Lung (tissue), 12 donors: ENCODE measurements around the gene LGR6. TPM values are rescaled to one million over a fixed set of nuclear protein-coding genes. Genes with fewer than 3 reads are reported as not detected.

ENCODE experiments used
- ATAC-seq: fragments of 200-7000 bp; cut with Tn5 transposase; one replicate; pipeline ENCODE4 v1.9.1; 2020; ENCODE audit warnings: moderate number of reproducible peaks; ENCODE audit not compliant: insufficient read depth, low FRiP score
- DNase-seq, 3 donors: peaks; one replicate each; pipeline ENCODE4 v3.0.0-alpha.2; 2013 to 2017
- H3K27ac ChIP-seq, 2 donors: one replicate each; pipeline ENCODE4 v1.5.1; 2013; ENCODE audit warnings: mild to moderate bottlenecking in 2 of 2, moderate library complexity in 2 of 2, control low read depth in 1 of 2, inconsistent platforms in 1 of 2, low read depth in 1 of 2, low read length in 1 of 2
- H3K27me3 ChIP-seq, 3 donors: one replicate each; pipeline ENCODE4 v1.5.1; 2013; ENCODE audit warnings: low read length in 2 of 3; ENCODE audit not compliant: control insufficient read depth in 3 of 3, insufficient read depth in 3 of 3
- H3K36me3 ChIP-seq, 4 donors: one replicate each; pipeline ENCODE4 v1.5.1; 2013; ENCODE audit warnings: low read length in 4 of 4, mild to moderate bottlenecking in 1 of 4, moderate library complexity in 1 of 4; ENCODE audit not compliant: control insufficient read depth in 4 of 4, insufficient read depth in 4 of 4
- H3K4me1 ChIP-seq, 5 donors: one replicate each; pipeline ENCODE4 v1.5.1; 2013; ENCODE audit warnings: low read length in 5 of 5, mild to moderate bottlenecking in 2 of 5, moderate library complexity in 1 of 5; ENCODE audit not compliant: control insufficient read depth in 5 of 5, insufficient read depth in 5 of 5
- H3K4me3 ChIP-seq: one replicate; pipeline ENCODE4 v1.5.1; 2013; ENCODE audit warnings: mild to moderate bottlenecking, control low read depth, moderate library complexity
- H3K9ac ChIP-seq, 2 donors: one replicate each; pipeline ENCODE4 v1.5.1; 2013; ENCODE audit warnings: low read length in 2 of 2, control low read depth in 1 of 2; ENCODE audit not compliant: insufficient read depth in 1 of 2
- H3K9me3 ChIP-seq, 4 donors: one replicate each; pipeline ENCODE4 v1.5.1; 2013; ENCODE audit warnings: low read length in 3 of 4, mild to moderate bottlenecking in 1 of 4, moderate library complexity in 1 of 4; ENCODE audit not compliant: control insufficient read depth in 4 of 4, insufficient read depth in 3 of 4
- WGBS, 2 donors: extraction: QIAGEN DNeasy Blood & Tissue Kit; methylation state at CpG; one replicate each; pipeline ENCODE4 v1.1.7; 2013; 5-methylcytosine and 5-hydroxymethylcytosine counted together
- polyA plus RNA-seq, 2 donors: library from polyadenylated mRNA; stranded (reverse); fragments of 200-250 nt; gene quantifications; one replicate each; pipeline ENCODE4 v1.2.1, GENCODE V29; 2013
- total RNA-seq, 2 donors: library from RNA; depleted of rRNA in 1 of 2; stranded (reverse); fragments of >200 nt in 1 of 2; gene quantifications; one replicate each; pipeline ENCODE4 v1.2.1, GENCODE V29; 2014 to 2021
- TF ChIP-seq, protein P1 (sequence below): IDR thresholded peaks from 2 replicates; pipeline ENCODE4 v1.5.1; 2012; ENCODE audit warnings: mild to moderate bottlenecking; ENCODE audit errors: control extremely low read depth, extremely low read depth
- donor health status: control.
- donor health status: control.
- donor health status: Bipolar disorder and iron deficiency.
- donor health status: healthy.
- donor health status: DM: yes; HTN: yes; CAD: no.

LGR6 gene
- total and polyA plus RNA-seq, 4 donors = 0.57 to 4.1 (median 1.3) TPM

- Histone ChIP-seq H3K27me3 (no peaks in the 10 kb centered on the region), H3K36me3 (no peaks in the 10 kb centered on the region), H3K4me1 (peaks cover 0 to 6% (median 0%) of the 10 kb centered on the region in 5 donors), H3K27ac (no peak overlapping the region), H3K9ac (no peak overlapping the region), H3K4me3 (no peak overlapping the region), H3K9me3 (no peaks in the 10 kb centered on the region)
- TF ChIP-seq, protein P1, sequence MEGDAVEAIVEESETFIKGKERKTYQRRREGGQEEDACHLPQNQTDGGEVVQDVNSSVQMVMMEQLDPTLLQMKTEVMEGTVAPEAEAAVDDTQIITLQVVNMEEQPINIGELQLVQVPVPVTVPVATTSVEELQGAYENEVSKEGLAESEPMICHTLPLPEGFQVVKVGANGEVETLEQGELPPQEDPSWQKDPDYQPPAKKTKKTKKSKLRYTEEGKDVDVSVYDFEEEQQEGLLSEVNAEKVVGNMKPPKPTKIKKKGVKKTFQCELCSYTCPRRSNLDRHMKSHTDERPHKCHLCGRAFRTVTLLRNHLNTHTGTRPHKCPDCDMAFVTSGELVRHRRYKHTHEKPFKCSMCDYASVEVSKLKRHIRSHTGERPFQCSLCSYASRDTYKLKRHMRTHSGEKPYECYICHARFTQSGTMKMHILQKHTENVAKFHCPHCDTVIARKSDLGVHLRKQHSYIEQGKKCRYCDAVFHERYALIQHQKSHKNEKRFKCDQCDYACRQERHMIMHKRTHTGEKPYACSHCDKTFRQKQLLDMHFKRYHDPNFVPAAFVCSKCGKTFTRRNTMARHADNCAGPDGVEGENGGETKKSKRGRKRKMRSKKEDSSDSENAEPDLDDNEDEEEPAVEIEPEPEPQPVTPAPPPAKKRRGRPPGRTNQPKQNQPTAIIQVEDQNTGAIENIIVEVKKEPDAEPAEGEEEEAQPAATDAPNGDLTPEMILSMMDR = peak; percentile 11
- DNase-seq (no peak), ATAC-seq (no peak)
- WGBS, 2 donors = 36 to 50% methylated on average over 1 of the region's 1 CpG
These were observed 81.0 kb downstream of the LGR6 start for GRCh38 chr1:202274611-202275010.

GRCh38 chr1:202275061-202275770 lies 81.6 kb downstream of the LGR6 start:
- Histone ChIP-seq H3K9ac (no peak overlapping the region), H3K27ac (no peak overlapping the region), H3K27me3 (no peaks in the 10 kb centered on the region), H3K4me3 (no peak overlapping the region), H3K36me3 (no peaks in the 10 kb centered on the region), H3K9me3 (no peaks in the 10 kb centered on the region), H3K4me1 (peaks cover 0 to 9% (median 0%) of the 10 kb centered on the region in 5 donors)
- no peak for ATAC-seq
- TF ChIP-seq, protein P1 = no peak
- no peak for DNase-seq
- WGBS, 2 donors = 94 to 97% methylated on average over 3 of the region's 3 CpGs

- WGBS, 2 donors = 89 to 91% methylated on average over 11 of the region's 11 CpGs
- H3K9ac ChIP-seq = no peak overlapping the region
- H3K36me3 ChIP-seq = no peaks in the 10 kb centered on the region
- no peak overlapping the region for H3K4me3 ChIP-seq
- no peaks in the 10 kb centered on the region for H3K27me3 ChIP-seq
- H3K9me3 ChIP-seq = no peaks in the 10 kb centered on the region
- peaks cover 0 to 15% (median 8%) of the 10 kb centered on the region in 5 donors for H3K4me1 ChIP-seq
- H3K27ac ChIP-seq = no peak overlapping the region
- TF ChIP-seq, protein P1 = no peak
- no peak for DNase-seq
- no peak for ATAC-seq
These were observed 82.6 kb downstream of the LGR6 start for GRCh38 chr1:202276081-202276715.
